Mononuclear cell (primary cell): ENCODE data around the gene HERC4. TPM values are rescaled to one million over a fixed set of nuclear protein-coding genes. Genes with fewer than 3 reads are reported as not detected.

ENCODE experiments used
- H3K27me3 ChIP-seq: 2 replicates; pipeline ENCODE4 v1.6.0; 2011; ENCODE audit warnings: low read length, control low read depth; ENCODE audit not compliant: insufficient read depth
- H3K4me1 ChIP-seq: 2 replicates; pipeline ENCODE4 v1.5.1; 2011; ENCODE audit warnings: mild to moderate bottlenecking, low read length, control low read depth; ENCODE audit not compliant: insufficient read depth
- H3K4me3 ChIP-seq: 2 replicates; pipeline ENCODE4 v1.5.1; 2011; ENCODE audit warnings: mild to moderate bottlenecking, low read length, moderate library complexity
- H3K9me3 ChIP-seq: 2 replicates; pipeline ENCODE4 v1.5.1; 2011; ENCODE audit warnings: low read depth, mild to moderate bottlenecking, control low read depth, low read length
- total RNA-seq: library from RNA; depleted of rRNA; stranded (reverse); fragments of >200 nt; gene quantifications from one replicate; pipeline ENCODE4 v1.2.3, GENCODE V29; 2012

Gene HERC4, protein sequence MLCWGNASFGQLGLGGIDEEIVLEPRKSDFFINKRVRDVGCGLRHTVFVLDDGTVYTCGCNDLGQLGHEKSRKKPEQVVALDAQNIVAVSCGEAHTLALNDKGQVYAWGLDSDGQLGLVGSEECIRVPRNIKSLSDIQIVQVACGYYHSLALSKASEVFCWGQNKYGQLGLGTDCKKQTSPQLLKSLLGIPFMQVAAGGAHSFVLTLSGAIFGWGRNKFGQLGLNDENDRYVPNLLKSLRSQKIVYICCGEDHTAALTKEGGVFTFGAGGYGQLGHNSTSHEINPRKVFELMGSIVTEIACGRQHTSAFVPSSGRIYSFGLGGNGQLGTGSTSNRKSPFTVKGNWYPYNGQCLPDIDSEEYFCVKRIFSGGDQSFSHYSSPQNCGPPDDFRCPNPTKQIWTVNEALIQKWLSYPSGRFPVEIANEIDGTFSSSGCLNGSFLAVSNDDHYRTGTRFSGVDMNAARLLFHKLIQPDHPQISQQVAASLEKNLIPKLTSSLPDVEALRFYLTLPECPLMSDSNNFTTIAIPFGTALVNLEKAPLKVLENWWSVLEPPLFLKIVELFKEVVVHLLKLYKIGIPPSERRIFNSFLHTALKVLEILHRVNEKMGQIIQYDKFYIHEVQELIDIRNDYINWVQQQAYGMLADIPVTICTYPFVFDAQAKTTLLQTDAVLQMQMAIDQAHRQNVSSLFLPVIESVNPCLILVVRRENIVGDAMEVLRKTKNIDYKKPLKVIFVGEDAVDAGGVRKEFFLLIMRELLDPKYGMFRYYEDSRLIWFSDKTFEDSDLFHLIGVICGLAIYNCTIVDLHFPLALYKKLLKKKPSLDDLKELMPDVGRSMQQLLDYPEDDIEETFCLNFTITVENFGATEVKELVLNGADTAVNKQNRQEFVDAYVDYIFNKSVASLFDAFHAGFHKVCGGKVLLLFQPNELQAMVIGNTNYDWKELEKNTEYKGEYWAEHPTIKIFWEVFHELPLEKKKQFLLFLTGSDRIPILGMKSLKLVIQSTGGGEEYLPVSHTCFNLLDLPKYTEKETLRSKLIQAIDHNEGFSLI
- total RNA-seq = 42.2 TPM

DNA sequence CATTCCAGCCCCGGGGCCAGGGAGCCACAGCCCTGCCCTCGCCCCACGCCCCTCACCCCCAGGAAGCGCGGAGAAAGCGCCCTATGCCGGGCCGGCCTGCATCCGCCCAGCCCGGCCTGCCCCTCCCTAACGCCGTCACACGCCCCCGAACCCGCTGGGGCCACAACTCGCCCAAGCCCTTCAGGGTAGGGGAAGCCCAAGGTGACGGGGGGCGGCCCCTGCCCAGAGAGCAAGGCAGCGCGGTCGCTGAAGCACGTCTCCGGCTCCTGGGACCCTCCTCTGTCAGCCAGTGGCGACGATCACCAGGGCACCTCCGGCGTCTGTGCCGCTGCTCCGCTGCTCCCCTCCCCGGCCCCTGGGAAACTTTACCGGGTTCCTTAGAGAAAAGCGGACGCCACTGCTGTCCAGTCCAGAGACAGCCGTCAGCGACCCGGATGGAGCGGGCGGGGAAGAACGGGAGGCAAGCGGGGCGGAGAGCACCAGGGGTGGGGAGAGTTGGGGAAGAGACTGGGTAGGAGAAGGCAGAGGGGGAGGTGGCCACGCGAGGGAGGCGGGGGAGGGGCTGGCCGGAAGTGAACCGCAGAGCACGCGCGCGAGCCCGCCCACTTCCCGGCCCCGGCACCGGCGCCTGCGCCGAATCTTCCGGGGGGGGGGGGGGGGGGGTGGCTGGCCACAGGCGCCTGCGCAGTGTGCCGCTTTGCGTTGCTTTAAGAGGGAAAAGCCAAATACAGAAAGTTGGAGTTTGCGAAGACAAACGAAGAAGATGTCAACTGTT is at the start of gene HERC4:
TSS of gene HERC4 (minus strand) at position 509 of the 775 bp plus-strand sequence. CDS start 2,175 bp downstream, outside the sequence.
- no peaks in the 10 kb centered on the region for H3K27me3 ChIP-seq
- peak within 1 kb of the TSS; percentile 92 for H3K4me3 ChIP-seq
- H3K9me3 ChIP-seq = no peaks in the 10 kb centered on the region
- H3K4me1 ChIP-seq = peaks cover 16% of the 10 kb centered on the region

DNA sequence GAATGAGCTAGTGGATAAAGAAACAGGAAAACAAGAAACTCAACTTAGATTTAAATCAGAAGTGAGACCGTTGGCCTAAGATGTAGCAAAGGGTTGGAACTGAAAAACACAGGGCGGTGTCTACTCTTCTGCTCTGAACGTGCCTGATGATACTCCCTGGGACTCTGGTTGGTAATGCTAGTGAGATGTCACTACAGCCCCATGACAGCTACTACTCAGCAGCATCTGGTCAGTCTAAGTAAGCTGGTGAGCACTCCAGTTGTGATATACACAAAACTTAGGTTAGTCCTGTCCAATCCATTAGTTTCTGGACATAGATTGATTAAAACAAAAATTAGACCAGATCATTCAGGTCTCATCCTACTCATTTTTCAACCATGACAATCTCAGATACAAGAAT is 49.6 kb upstream of the HERC4 start:
- no peaks in the 10 kb centered on the region for H3K4me1 ChIP-seq
- H3K27me3 ChIP-seq = no peaks in the 10 kb centered on the region
- no peaks in the 10 kb centered on the region for H3K9me3 ChIP-seq
- no peak overlapping the region for H3K4me3 ChIP-seq

DNA sequence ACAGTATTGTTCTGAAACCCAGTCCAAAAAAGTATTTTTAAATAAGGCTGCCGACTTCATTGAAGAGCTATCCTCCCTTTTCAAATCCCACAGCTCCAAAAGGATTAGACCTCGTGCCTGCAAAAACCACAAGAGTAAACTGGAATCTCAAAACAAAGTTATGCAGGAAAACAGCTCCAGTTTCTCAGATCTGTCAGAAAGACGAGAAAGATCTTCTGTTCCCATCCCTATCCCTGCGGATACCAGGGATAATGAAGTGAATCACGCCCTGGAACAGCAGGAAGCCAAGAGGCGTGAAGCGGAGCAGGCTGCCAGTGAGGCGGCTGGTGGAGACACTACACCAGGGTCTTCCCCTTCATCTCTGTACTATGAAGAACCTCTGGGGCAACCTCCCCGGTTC is 46.8 kb upstream of the HERC4 start:
- Histone ChIP-seq H3K27me3 (no peaks in the 10 kb centered on the region), H3K4me3 (no peak overlapping the region), H3K9me3 (no peaks in the 10 kb centered on the region), H3K4me1 (no peaks in the 10 kb centered on the region)

DNA sequence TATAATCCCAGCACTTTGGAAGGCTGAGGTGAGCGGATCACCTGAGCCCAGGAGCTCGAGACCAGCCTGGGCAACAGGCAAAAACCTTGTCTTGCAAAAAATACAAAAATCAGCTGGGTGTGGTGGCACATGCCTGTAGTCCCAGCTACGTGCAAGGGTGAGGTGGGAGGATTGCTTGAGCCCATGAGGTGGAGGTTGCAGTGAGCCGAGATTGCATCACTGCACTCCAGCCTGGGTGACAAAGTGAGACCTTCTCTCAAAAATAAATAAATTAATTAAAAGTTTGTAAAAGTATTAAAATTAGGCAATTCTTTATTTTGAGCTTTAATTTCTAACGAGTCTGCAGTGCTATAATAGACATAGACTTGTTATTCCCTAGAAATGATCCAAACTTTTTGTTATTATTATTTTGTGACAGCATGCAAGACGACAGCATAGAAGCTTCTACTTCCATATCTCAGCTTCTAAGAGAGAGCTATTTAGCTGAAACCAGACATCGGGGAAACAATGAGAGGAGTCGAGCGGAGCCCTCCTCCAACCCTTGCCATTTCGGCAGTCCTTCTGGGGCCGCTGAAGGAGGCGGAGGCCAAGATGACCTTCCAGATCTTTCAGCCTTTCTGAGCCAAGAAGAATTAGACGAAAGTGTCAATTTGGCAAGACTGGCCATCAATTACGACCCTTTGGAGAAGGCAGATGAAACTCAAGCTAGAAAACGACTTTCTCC is 46.1 kb upstream of the HERC4 start:
- no peaks in the 10 kb centered on the region for H3K4me1 ChIP-seq
- no peaks in the 10 kb centered on the region for H3K9me3 ChIP-seq
- no peak overlapping the region for H3K4me3 ChIP-seq
- H3K27me3 ChIP-seq = no peaks in the 10 kb centered on the region

DNA sequence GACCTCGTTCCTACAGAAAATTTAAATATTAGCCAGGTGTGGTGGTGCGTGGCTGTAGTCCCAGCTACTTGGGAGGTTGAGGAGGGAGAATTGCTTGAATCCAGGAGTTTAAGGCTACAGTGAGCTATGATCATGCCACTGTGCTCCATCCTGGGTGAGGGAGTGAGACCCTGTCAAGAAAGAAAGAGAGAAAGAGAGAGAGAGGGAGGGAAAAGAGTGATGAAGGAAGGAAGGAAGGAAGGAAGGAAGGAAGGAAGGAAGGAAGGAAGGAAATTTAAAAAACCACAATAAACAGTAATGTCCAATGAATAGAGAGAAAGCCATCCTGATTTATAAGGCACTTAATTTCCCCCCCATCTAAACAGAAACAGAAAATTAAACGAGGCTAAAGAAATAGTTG is 43.6 kb upstream of the HERC4 start:
- no peaks in the 10 kb centered on the region for H3K9me3 ChIP-seq
- no peaks in the 10 kb centered on the region for H3K4me1 ChIP-seq
- no peaks in the 10 kb centered on the region for H3K27me3 ChIP-seq
- H3K4me3 ChIP-seq = no peak overlapping the region

DNA sequence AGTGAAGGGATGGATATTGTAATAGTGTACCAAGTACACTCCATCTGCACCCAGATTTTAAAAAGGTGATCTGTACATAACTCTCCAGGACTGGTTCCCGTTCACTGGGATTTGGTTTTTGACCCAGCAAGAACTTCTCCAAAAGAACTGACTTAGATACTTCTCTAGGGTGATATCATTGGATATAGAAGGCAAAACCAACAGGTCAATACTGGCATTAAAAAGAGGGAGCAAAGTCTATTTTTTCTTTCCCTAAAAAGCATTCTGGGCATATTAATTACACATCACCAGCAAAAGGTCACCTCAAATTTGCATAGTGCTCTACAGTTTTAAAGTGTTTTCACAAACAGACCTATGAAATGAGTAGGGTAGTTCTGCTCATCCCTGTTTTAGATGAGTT is 37.8 kb upstream of the HERC4 start:
- Histone ChIP-seq H3K4me3 (no peak overlapping the region), H3K4me1 (no peaks in the 10 kb centered on the region), H3K27me3 (no peaks in the 10 kb centered on the region), H3K9me3 (no peaks in the 10 kb centered on the region)

DNA sequence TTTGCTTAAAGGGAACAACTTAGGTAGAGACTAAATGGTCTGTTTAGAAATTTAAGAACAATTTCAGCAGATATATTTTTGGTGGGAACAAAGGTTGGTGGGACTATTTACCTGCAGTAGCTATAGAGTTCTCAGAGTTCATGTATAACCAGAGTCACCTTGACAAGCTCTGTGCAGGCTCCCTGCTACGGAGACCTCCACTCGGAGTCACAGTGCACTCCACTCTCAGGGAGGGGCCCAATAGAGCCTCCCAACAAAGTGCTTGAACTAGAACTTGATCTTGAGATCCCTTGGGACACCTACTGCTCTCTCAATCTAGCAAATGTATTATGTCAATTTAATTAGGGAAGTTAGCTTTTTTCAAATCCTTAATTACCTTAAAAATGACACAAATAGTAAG is 36.5 kb upstream of the HERC4 start:
- Histone ChIP-seq H3K9me3 (no peaks in the 10 kb centered on the region), H3K27me3 (no peaks in the 10 kb centered on the region), H3K4me1 (no peaks in the 10 kb centered on the region), H3K4me3 (no peak overlapping the region)

DNA sequence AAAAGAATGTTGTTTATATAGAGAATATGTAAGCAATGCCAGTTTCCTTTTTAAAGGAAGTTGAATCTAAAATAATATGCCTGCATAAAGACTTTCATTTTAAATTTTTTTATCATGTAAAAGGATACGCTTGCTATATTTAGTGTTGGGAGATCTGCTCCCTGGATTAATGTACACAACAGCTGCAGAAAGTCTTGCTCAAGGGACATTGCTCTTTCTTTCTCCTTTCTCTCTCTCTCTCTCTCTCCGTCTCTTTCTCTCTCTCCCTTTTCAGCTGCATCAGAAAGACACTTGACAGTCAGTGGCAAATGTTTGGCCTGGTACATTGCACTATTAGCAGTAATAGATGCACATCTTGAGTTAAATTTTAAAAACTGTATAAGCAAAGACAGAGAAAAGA is 34.9 kb upstream of the HERC4 start:
- Histone ChIP-seq H3K27me3 (no peaks in the 10 kb centered on the region), H3K4me1 (no peaks in the 10 kb centered on the region), H3K4me3 (no peak overlapping the region), H3K9me3 (no peaks in the 10 kb centered on the region)

DNA sequence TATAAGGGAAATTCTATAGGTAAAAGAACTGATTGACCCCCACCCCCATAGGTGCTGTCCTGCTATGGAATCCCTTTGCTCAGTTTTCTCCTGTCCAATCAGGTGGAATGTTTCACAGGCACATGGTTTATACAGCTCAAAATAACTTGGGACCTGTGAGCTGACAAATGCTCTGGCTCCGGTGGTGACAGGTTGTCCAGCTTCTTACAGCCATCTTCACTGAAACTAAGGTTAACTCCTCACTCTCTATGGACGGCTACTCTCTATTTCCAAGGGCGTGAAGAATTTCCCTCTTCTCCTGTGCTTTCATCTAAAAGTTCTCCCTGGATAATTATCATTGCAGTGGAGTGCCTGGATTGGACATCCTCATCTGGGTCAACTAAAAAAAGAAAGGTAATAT is 34.2 kb upstream of the HERC4 start, which contains the start of gene MYPN:
TSS of gene MYPN (plus strand) at position 158 of the 400 bp plus-strand sequence. CDS start 11,951 bp downstream, outside the sequence.
- H3K9me3 ChIP-seq = no peaks in the 10 kb centered on the region
- no peaks in the 10 kb centered on the region for H3K27me3 ChIP-seq
- H3K4me3 ChIP-seq = no peak within 1 kb of the TSS
- no peaks in the 10 kb centered on the region for H3K4me1 ChIP-seq

DNA sequence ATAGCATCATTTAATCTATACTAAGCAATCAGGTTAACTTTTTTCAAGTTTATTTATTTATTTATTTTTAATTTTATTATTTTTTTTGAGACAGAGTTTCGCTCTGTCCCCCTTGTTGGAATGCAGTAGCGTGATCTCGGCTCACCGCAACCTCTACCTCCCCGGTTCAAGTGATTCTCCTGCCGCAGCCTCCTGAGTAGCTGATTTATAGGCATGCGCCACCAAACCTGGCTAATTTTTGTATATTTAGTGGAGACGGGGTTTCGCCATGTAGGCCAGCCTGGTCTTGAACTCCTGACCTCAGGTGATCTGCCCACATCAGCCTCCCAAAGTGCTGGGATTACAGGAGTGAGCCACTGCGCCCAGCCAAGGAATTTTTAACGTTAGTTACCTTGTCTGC is 33.6 kb upstream of the HERC4 start:
- Histone ChIP-seq H3K4me1 (no peaks in the 10 kb centered on the region), H3K27me3 (no peaks in the 10 kb centered on the region), H3K4me3 (no peak overlapping the region), H3K9me3 (no peaks in the 10 kb centered on the region)

DNA sequence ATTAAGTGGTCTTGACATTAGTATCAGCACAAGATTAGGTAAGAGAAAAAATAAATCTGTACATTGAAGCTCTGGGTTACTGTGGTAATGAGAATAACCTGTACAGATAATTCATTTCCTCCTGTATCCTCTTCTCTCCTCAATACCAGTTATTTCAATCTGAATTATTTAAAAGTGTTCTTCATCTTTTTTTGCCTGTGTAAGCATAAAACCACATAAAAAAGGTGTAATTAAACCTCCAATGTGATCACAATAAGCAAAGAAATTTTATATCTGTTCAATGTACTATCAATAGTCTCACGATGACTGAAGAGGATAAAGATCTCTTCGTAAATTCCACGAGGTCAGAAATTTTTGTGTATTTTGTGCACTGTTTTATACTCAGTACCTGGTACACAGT is 33.0 kb upstream of the HERC4 start:
- H3K9me3 ChIP-seq = no peaks in the 10 kb centered on the region
- no peaks in the 10 kb centered on the region for H3K27me3 ChIP-seq
- no peak overlapping the region for H3K4me3 ChIP-seq
- no peaks in the 10 kb centered on the region for H3K4me1 ChIP-seq

DNA sequence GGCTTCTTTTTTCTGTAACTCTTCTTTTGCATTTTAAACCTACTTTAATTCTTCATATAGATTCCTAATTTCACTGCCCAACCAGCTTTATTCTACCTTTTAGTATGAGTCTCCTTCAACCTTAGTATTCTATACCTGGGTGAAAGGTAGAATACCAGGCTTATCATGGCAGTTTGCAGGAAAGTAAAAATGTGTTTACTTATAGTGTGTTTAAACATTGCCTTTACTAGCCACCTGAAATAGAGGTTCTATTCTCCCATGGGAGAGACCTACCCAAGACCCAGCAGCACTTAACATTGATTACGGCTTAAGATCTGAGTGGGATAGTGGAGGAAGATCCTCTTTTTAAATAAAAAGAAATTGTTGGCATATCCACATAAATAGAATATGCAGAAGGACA is 32.6 kb upstream of the HERC4 start:
- Histone ChIP-seq H3K27me3 (no peaks in the 10 kb centered on the region), H3K4me1 (no peaks in the 10 kb centered on the region), H3K4me3 (no peak overlapping the region), H3K9me3 (no peaks in the 10 kb centered on the region)

DNA sequence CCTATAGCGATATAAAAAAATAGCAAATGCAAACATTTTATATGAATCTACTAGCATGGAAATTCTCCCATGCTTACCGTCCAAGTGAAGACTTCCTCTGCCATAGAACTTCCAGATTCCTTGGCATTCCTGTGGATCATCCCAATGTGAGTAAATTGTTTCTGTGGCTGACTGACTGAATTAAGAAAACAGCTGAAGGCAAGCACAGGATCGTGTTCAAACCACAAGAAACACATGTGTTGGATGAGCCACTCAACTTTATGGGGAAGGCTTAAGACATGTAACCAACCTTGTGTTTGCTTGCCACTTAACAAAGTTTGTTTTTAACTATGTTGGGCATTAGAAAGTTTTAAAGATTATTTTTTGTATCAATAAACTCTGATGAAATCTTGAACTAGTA is 31.6 kb upstream of the HERC4 start:
- H3K4me1 ChIP-seq = no peaks in the 10 kb centered on the region
- no peaks in the 10 kb centered on the region for H3K27me3 ChIP-seq
- no peak overlapping the region for H3K4me3 ChIP-seq
- no peaks in the 10 kb centered on the region for H3K9me3 ChIP-seq

DNA sequence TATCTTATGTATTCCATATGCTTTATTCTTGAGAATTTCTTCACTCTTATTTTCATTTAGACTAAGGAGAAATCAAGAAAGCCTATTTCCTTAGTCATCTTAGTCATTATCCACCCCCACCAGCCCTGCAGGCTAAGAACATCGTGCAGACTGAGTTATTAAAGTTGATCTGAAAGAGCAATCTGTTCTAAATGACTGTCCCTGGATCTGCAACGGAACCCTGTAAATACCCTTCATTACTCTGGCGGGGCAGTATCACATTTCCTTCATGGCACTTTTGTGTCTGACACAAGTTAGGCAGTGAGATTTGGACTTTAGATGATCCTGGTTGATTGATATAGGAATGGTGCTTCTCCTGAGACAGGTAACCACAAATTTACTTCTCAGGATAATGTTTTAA is 30.7 kb upstream of the HERC4 start:
- H3K4me1 ChIP-seq = no peaks in the 10 kb centered on the region
- H3K4me3 ChIP-seq = no peak overlapping the region
- H3K9me3 ChIP-seq = no peaks in the 10 kb centered on the region
- no peaks in the 10 kb centered on the region for H3K27me3 ChIP-seq
